T follicular helper cell (primary cell): ENCODE measurements around the gene ZNF467.

ENCODE experiments used
- DNase-seq: peaks from one replicate; pipeline ENCODE4 v3.0.0-alpha.2; 2020; ENCODE audit warnings: low read depth

The ZNF467 gene

GRCh38 chr7:149727053-149727898 is 46.1 kb downstream of the ZNF467 start:
- DNase-seq = no peak

- DNase-seq = no peak
Observed at GRCh38 chr7:149725916-149726315, 47.5 kb downstream of the ZNF467 start.

GRCh38 chr7:149725426-149725821 is 48.0 kb downstream of the ZNF467 start:
- no peak for DNase-seq

- no peak for DNase-seq
Observed at GRCh38 chr7:149724661-149725425, 48.5 kb downstream of the ZNF467 start.

- no peak for DNase-seq
Observed at GRCh38 chr7:149723795-149724495, 49.4 kb downstream of the ZNF467 start.

- DNase-seq = no peak
Observed at GRCh38 chr7:149723082-149723767, 50.2 kb downstream of the ZNF467 start.

- DNase-seq = no peak
Observed at GRCh38 chr7:149722356-149722957, 50.9 kb downstream of the ZNF467 start.

GRCh38 chr7:149721084-149721601 is 52.2 kb downstream of the ZNF467 start:
- no peak for DNase-seq

- DNase-seq = no peak
Observed at GRCh38 chr7:149720372-149721083, 52.9 kb downstream of the ZNF467 start.

- DNase-seq = no peak
Observed at GRCh38 chr7:149719912-149720335, 53.5 kb downstream of the ZNF467 start.

GRCh38 chr7:149719050-149719899 is 54.1 kb downstream of the ZNF467 start:
- no peak for DNase-seq

- DNase-seq = no peak
Observed at GRCh38 chr7:149718730-149719049, 54.7 kb downstream of the ZNF467 start.

GRCh38 chr7:149717481-149717880 is 55.9 kb downstream of the ZNF467 start:
- no peak for DNase-seq

GRCh38 chr7:149716932-149717307 is 56.5 kb downstream of the ZNF467 start:
- DNase-seq = no peak

GRCh38 chr7:149716007-149716931 is 57.1 kb downstream of the ZNF467 start:
- no peak for DNase-seq

GRCh38 chr7:149715476-149715875 is 57.9 kb downstream of the ZNF467 start:
- DNase-seq = no peak

- DNase-seq = peak; percentile 34
Observed at GRCh38 chr7:149714910-149715471, 58.4 kb downstream of the ZNF467 start.
